ENCODE results near the gene SATL1. TPM values are rescaled to one million over a fixed set of nuclear protein-coding genes. Genes with fewer than 3 reads are reported as not detected.
A peak's percentile ranks its signal among the peaks of the same experiment; 100 is the strongest.

Gene SATL1
- total RNA-seq, 2 experiments from 2014 or later = not detected

DNA sequence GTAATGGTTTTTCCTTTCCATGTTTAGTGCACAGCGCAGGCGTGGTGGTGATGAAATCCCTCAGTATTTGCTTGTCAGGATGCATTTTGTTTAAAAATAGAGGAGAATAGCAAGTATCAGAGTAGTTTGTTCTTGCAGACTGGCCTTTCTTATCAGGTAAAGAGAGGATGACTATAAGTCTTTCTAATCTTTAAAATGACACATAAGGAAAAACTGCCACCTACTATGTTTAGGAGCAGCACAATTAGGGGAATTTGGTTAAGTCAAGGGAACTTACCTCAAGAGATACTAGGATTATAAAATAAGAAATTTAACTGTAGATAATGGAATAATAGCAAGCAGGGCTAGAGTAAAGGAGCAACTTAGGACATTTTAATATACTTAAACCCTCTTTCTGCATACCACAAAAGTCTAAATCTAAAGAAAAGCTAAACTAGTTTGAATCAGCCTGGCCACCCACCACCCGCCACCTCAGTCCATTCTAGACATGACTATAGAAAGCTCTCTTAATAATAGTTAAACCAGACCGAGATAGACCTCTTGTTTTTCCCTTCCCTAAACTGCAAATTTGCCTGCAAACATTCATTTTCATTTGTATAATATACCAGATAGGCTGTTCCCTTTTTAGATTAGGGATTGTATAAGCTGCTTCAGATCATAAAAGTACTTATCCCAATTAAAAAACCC is 177.9 kb downstream of the SATL1 start:
- Histone ChIP-seq H3K4me1 (ENCODE audit: insufficient read depth, low read length) (no peaks in the 10 kb centered on the region), H3K4me3 (ENCODE audit: low read length) (no peak overlapping the region), H3K36me3 (ENCODE audit: insufficient read depth, low read length) (peaks cover 6% of the 10 kb centered on the region), H3K9me3 (ENCODE audit: control insufficient read depth in 1 of 2, insufficient read depth in 1 of 2, low read length in 2 of 2) (no peaks in the 10 kb centered on the region), H3K27me3 (ENCODE audit: control insufficient read depth in 1 of 2, insufficient read depth in 2 of 2, low read length in 2 of 2) (no peaks in the 10 kb centered on the region), H3K27ac (ENCODE audit: low read depth in 1 of 2, low read length in 2 of 2) (no peak overlapping the region)
- Mint-ChIP-seq H3K4me3 (no peak overlapping the region), H3K36me3 (ENCODE audit: low read depth) (peaks cover 68% of the 10 kb centered on the region), H3K9me3 (no peaks in the 10 kb centered on the region), H3K27ac (no peak overlapping the region), H3K4me1 (ENCODE audit: low read depth) (no peaks in the 10 kb centered on the region), H3K27me3 (no peaks in the 10 kb centered on the region)
- no peak for TF ChIP-seq CTCF (IDR thresholded peaks at IDR 0.05)
- DNase-seq (no peak), ATAC-seq (ENCODE audit: poor library complexity) (no peak)
- intact Hi-C loops (cut with DNase I, micrococcal nuclease) = no loop called here
- POLR2A ChIA-PET = no interaction called here
- CTCF ChIA-PET = no interaction called here

DNA sequence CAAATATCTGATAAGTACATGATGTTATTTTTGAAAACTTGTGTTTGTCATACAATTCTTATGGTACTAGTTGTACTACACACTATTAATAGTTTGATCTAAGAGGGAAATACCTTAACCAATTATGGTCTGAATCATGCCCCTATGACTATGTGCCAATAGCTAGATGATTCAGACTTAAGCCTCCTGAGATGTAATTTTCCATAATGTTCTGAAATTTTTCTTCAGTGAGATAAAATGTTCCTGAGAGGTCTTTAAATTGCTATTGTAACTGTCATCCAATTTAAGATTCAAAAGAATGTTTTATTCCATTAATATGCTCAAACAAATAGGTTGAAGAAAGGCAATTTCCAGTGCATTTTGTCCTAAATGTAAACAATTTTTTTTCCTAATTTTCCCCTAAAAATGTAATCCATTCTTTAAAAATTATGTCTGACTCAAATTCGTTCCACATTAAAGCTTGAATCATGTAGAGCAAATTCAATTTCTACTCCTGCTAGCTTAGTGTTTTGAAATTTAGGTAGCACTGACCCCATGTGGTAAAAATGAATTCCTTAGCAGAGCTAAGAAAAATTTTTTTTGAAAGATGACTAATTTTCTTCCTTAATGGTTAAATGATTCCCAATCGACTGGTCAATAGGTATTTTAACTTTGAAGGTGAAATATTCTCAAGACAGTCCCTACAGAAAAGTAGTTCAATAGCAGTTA is 190.8 kb downstream of the SATL1 start:
- Histone ChIP-seq H3K27me3 (ENCODE audit: control insufficient read depth in 1 of 2, insufficient read depth in 2 of 2, low read length in 2 of 2) (no peaks in the 10 kb centered on the region), H3K4me1 (ENCODE audit: insufficient read depth, low read length) (no peaks in the 10 kb centered on the region), H3K4me3 (ENCODE audit: low read length) (no peak overlapping the region), H3K27ac (ENCODE audit: low read depth in 1 of 2, low read length in 2 of 2) (no peak overlapping the region), H3K9me3 (ENCODE audit: control insufficient read depth in 1 of 2, insufficient read depth in 1 of 2, low read length in 2 of 2) (no peaks in the 10 kb centered on the region), H3K36me3 (ENCODE audit: insufficient read depth, low read length) (no peaks in the 10 kb centered on the region)
- H3K9me3 Mint-ChIP-seq = no peaks in the 10 kb centered on the region
- no peak overlapping the region for H3K27ac Mint-ChIP-seq
- no peak for TF ChIP-seq CTCF (IDR thresholded peaks at IDR 0.05)
- ChIA-PET CTCF (interaction anchor here (0.5 kb wide), 1 partner anchor 74 kb away, joined by 3 read pairs; no protein-coding TSS in a partner anchor), POLR2A (no interaction called here)
- no peaks in the 10 kb centered on the region for H3K4me1 Mint-ChIP-seq (ENCODE audit: low read depth)
- H3K36me3 Mint-ChIP-seq (ENCODE audit: low read depth) = peaks cover 11% of the 10 kb centered on the region
- DNase-seq = peak in 1 of 14 experiments; percentile 0
- no peak overlapping the region for H3K4me3 Mint-ChIP-seq
- ATAC-seq (ENCODE audit: poor library complexity) = no peak
- intact Hi-C loops (cut with DNase I, micrococcal nuclease) = no loop called here
- no peaks in the 10 kb centered on the region for H3K27me3 Mint-ChIP-seq

GRCh38 chrX:85052205-85052604 is 191.4 kb downstream of the SATL1 start:
- Mint-ChIP-seq H3K27ac (no peak overlapping the region), H3K4me3 (no peak overlapping the region), H3K4me1 (ENCODE audit: low read depth) (no peaks in the 10 kb centered on the region), H3K27me3 (no peaks in the 10 kb centered on the region), H3K36me3 (ENCODE audit: low read depth) (peaks cover 9% of the 10 kb centered on the region), H3K9me3 (no peaks in the 10 kb centered on the region)
- H3K27ac ChIP-seq (ENCODE audit: low read depth in 1 of 2, low read length in 2 of 2) = no peak overlapping the region
- POLR2A ChIA-PET = no interaction called here
- no peak for ATAC-seq (ENCODE audit: poor library complexity)
- no peak for DNase-seq
- no peaks in the 10 kb centered on the region for H3K27me3 ChIP-seq (ENCODE audit: control insufficient read depth in 1 of 2, insufficient read depth in 2 of 2, low read length in 2 of 2)
- CTCF ChIA-PET = no interaction called here
- TF ChIP-seq CTCF (IDR thresholded peaks at IDR 0.05) = no peak
- H3K9me3 ChIP-seq (ENCODE audit: control insufficient read depth in 1 of 2, insufficient read depth in 1 of 2, low read length in 2 of 2) = no peaks in the 10 kb centered on the region
- H3K4me3 ChIP-seq (ENCODE audit: low read length) = no peak overlapping the region
- H3K4me1 ChIP-seq (ENCODE audit: insufficient read depth, low read length) = no peaks in the 10 kb centered on the region
- H3K36me3 ChIP-seq (ENCODE audit: insufficient read depth, low read length) = no peaks in the 10 kb centered on the region
- intact Hi-C loops (cut with DNase I, micrococcal nuclease) = no loop called here

Data from CD4-positive, alpha-beta T cell (primary cell).